Fibroblast of mammary gland (primary cell): Measurements from ENCODE around the gene OR6F1.
"Not testable (repeated sequence)": the region's sequence is repeated elsewhere in the genome, so short reads cannot be mapped to it uniquely, and the experiment has no call there.

Experiments
- DNase-seq: peaks from one replicate; pipeline ENCODE4 v3.0.0-alpha.2; 2010; ENCODE audit warnings: low read depth
- H3K4me3 ChIP-seq: 2 replicates; pipeline ENCODE4 v1.5.1; 2011; ENCODE audit warnings: low read depth, mild to moderate bottlenecking, low read length, moderate library complexity; ENCODE audit not compliant: control insufficient read depth
- TF ChIP-seq, protein P1 (sequence below): conservative IDR thresholded peaks from 2 replicates; pipeline ENCODE4 v1.5.1; 2011; ENCODE audit warnings: low read depth, low read length, inconsistent platforms; ENCODE audit not compliant: control insufficient read depth, insufficient read depth

The OR6F1 gene

DNA sequence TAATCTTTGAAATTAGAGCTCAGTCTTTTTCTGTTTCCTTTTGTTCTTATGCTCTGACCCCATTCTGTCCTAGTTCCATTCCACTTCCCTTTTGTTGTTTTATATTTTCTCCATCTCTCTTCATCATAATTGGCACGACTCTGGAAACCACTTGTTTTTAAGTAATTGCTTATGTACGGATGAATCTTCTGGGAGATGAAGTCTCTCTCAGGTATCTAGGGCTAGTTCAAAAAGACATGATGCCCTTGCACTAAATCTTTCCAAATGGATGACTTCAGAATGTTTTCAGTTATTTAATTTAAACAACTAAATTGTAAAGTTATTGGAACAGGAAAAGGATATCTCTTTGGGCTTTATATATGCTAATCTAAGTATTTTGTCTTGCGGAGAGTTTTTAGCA, at the start of gene OR6F1:
OR6F1 (minus strand) TSS at position 101 of the 400 bp plus-strand sequence. CDS start 3,891 bp downstream, outside the sequence.
- no peak within 1 kb of the TSS for H3K4me3 ChIP-seq
- TF ChIP-seq, protein P1, sequence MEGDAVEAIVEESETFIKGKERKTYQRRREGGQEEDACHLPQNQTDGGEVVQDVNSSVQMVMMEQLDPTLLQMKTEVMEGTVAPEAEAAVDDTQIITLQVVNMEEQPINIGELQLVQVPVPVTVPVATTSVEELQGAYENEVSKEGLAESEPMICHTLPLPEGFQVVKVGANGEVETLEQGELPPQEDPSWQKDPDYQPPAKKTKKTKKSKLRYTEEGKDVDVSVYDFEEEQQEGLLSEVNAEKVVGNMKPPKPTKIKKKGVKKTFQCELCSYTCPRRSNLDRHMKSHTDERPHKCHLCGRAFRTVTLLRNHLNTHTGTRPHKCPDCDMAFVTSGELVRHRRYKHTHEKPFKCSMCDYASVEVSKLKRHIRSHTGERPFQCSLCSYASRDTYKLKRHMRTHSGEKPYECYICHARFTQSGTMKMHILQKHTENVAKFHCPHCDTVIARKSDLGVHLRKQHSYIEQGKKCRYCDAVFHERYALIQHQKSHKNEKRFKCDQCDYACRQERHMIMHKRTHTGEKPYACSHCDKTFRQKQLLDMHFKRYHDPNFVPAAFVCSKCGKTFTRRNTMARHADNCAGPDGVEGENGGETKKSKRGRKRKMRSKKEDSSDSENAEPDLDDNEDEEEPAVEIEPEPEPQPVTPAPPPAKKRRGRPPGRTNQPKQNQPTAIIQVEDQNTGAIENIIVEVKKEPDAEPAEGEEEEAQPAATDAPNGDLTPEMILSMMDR: no peak

DNA sequence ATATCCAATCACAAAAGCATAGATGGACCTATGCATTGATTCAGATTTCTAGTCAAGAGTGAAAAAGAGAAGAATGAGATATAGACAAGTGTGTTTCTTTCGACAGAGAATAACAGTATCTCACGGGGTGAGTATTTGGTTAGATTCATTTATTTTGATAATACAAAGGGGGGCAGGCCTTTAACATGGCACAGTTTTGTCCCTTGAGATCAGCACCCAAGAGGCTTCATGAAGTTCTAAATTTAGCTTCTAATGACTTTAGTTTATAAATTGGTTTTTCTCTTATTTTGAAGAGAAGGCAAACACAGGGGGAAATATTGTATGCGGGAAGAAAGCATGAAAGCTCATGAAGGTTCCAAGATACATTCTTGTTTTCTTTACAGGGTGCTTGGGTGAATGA, 44.0 kb upstream of the OR6F1 start, which contains the start of gene OR1C1:
OR1C1 (minus strand) TSS at position 101 of the 400 bp plus-strand sequence. CDS start 2,150 bp downstream, outside the sequence.
- DNase-seq: no peak
- TF ChIP-seq, protein P1: no peak

More for the DNA sequence above, at the start of gene OR6F1:
- no peak for DNase-seq

DNA sequence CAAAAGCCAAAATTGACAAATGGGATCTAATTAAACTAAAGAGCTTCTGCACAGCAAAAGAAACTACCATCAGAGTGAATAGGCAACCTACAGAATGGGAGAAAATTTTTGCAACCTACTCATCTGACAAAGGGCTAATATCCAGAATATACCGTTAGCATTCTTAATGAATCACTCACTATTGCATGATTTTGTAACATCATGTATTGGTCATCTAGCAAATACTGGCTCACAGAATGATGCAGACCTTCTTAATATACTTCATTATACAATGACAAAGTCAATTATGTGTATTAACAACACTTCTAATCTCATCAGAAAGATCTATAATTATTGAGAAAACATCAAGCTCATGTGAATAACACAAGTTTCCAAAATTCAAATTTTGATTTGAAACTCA, 37.9 kb upstream of the OR6F1 start:
- H3K4me3 ChIP-seq, DNase-seq: not testable (repeated sequence)

More for the DNA sequence above, 44.0 kb upstream of the OR6F1 start, which contains the start of gene OR1C1:
- H3K4me3 ChIP-seq: no peak within 1 kb of the TSS

- DNase-seq: no peak
- TF ChIP-seq, protein P1: no peak
- no peak overlapping the region for H3K4me3 ChIP-seq
Measured at GRCh38 chr1:247749870-247750269, 33.4 kb upstream of the OR6F1 start.

- TF ChIP-seq, protein P1: no peak
- H3K4me3 ChIP-seq: no peak within 1 kb of the TSS
- DNase-seq: no peak
Measured at GRCh38 chr1:247748041-247748440, 31.6 kb upstream of the OR6F1 start, which contains the start of gene OR14A2. Gene OR14A2 (minus strand): TSS chr1:247748141.

GRCh38 chr1:247747616-247748015, 31.2 kb upstream of the OR6F1 start:
- TF ChIP-seq, protein P1: no peak
- DNase-seq: no peak

DNA sequence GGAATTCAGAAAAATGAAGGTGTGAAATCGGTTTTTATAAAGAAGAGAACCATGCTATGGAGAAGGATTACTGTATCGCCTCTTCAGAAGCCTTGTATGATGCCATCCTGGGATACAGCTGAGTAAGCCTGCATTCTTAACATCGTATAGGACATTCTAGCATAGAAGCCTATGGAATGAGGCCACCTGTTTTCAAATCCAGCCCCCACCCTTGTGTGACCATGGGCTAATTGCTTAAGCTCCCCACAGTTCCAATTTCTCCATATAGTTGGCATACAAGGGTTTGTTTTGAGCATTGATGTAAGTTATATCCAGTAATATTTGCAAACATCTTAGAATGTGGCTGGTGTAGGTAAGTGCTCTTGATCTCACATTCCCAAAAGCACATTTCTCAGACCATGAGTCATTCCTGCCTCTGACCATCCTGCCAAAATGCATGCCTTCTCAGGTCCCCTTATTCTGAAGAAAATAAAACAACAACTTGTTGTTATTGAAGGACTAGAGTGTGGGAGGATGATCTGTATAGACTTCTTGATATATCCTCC, 30.0 kb upstream of the OR6F1 start:
- H3K4me3 ChIP-seq: no peak overlapping the region
- TF ChIP-seq, protein P1: no peak
- DNase-seq: no peak

More at GRCh38 chr1:247747616-247748015, 31.2 kb upstream of the OR6F1 start:
- H3K4me3 ChIP-seq: no peak overlapping the region

DNA sequence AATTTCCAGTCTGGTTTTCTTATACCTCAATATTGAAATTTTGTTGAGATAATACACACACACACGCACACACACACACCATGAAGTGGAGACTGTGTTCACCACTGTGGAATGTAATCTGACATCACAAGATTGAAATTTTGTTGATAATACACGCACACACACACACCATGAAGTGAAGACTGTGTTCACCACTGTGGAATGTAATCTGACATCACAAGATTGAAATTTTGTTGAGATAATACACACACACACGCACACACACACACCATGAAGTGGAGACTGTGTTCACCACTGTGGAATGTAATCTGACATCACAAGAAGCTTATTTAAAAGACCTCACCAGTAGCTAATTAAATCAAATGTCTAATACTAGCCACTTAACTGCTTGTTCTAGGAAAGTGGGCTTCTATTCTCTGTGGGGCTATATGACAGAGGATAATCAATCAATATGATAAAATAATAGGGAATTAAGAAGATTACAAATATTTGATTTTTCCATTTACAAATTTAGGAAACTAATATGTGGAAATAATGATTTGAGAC, 25.8 kb upstream of the OR6F1 start:
- H3K4me3 ChIP-seq: not testable (repeated sequence)
- peak; percentile 6 for DNase-seq
